GM12878 (cell line): ENCODE data around the gene FUT7. TPM values are rescaled to one million over a fixed set of nuclear protein-coding genes. Genes with fewer than 3 reads are reported as not detected.
A peak's percentile ranks its signal among the peaks of the same experiment; 100 is the strongest.

Experiments
- ATAC-seq: fragments of 200-7000 bp; cut with Tn5 transposase; 3 replicates; pipeline ENCODE4 v1.9.1; 2020; ENCODE audit warnings: mild to moderate bottlenecking, moderate library complexity
- BruUV-seq: library from RNA; stranded (reverse); fragments of 400-500 nt; replicated peaks from 2 replicates; lab custom pipeline; 2021; lab: Mats Ljungman, UMichigan
- CTCF ChIA-PET: fragments of 300-600 bp; sonication (Branson Sonifier 250); formaldehyde crosslinking; extraction: SDS; loops from one replicate; lab custom pipeline; 2021; ENCODE audit warnings: inconsistent platforms; lab: Yijun Ruan, JAX
- POLR2A ChIA-PET: fragments of 350-600 bp; formaldehyde crosslinking; extraction: SDS; loops from one replicate; lab custom pipeline; 2021; ENCODE audit warnings: inconsistent platforms; lab: Charles Lee
- RAD21 ChIA-PET: fragments of 300-600 bp; sonication (Branson Sonifier 250); formaldehyde crosslinking; loops from one replicate; lab custom pipeline; 2023; ENCODE audit warnings: antibody characterized with exemption; ENCODE audit not compliant: unreplicated experiment; lab: Charles Lee
- SMC1A ChIA-PET: fragments of 300-600 bp; sonication (Branson Sonifier 250); formaldehyde crosslinking; loops from one replicate; lab custom pipeline; 2023; ENCODE audit not compliant: unreplicated experiment, uncharacterized antibody; lab: Charles Lee
- DNase-seq: peaks from one replicate; pipeline ENCODE4 v3.0.0-alpha.2; 2011; ENCODE audit warnings: low read depth, low spot score
- FAIRE-seq: peaks from 3 replicates; lab custom pipeline; 2011; peaks lifted over from hg19 to GRCh38; lab: Jason Lieb, UNC
- H2AFZ ChIP-seq: 2 replicates; pipeline ENCODE4 v1.6.0; 2011; ENCODE audit warnings: low read depth, low read length, control low read depth; ENCODE audit not compliant: control insufficient read depth
- H3K27ac ChIP-seq: 2 replicates; pipeline ENCODE4 v1.5.1; 2011; ENCODE audit warnings: control low read depth; ENCODE audit not compliant: control insufficient read depth, insufficient read depth
- H3K27me3 ChIP-seq, 2 experiments: replicated peaks in 1 of 2; 2 replicates each; pipeline versions ENCODE4 v1.6.0 to v1.6.1; 2011; ENCODE audit warnings: low read length in 1 of 2; ENCODE audit not compliant: control insufficient read depth in 2 of 2, insufficient read depth in 2 of 2
- H3K36me3 ChIP-seq, 2 experiments: 2 replicates each; pipeline ENCODE4 v1.5.1; 2011; ENCODE audit warnings: low read length in 1 of 2; ENCODE audit not compliant: control insufficient read depth in 2 of 2, insufficient read depth in 2 of 2
- H3K4me1 ChIP-seq: 2 replicates; pipeline ENCODE4 v1.6.1; 2011; ENCODE audit warnings: mild to moderate bottlenecking, low read length, moderate library complexity, mixed read lengths; ENCODE audit not compliant: control insufficient read depth, insufficient read depth
- H3K4me2 ChIP-seq: 2 replicates; pipeline ENCODE4 v1.6.0; 2011; ENCODE audit warnings: control low read depth; ENCODE audit not compliant: control insufficient read depth, insufficient read depth
- H3K4me3 ChIP-seq: fragments of 200-600 bp; sonication (generic); 2 replicates; pipeline ENCODE4 v1.5.1; 2016
- H3K79me2 ChIP-seq: 2 replicates; pipeline ENCODE4 v1.6.0; 2011; ENCODE audit warnings: low read length; ENCODE audit not compliant: control insufficient read depth, insufficient read depth
- H3K9ac ChIP-seq: 2 replicates; pipeline ENCODE4 v1.8.0; 2011; ENCODE audit warnings: low read length, control low read depth, mixed read lengths; ENCODE audit not compliant: control insufficient read depth, insufficient read depth
- H3K9me3 ChIP-seq: replicated peaks from 3 replicates; pipeline ENCODE4 v1.5.1; 2011; ENCODE audit warnings: mild to moderate bottlenecking, low read length; ENCODE audit not compliant: control insufficient read depth, insufficient read depth
- H4K20me1 ChIP-seq: 2 replicates; pipeline ENCODE4 v1.6.0; 2011; ENCODE audit not compliant: control insufficient read depth, insufficient read depth
- ATF7 ChIP-seq: fragments of 450-650 bp; IDR thresholded peaks from 2 replicates; pipeline ENCODE4 v1.6.1; 2016; ENCODE audit warnings: low read depth, mild to moderate bottlenecking
- BCL3 ChIP-seq: IDR thresholded peaks from 2 replicates; pipeline ENCODE4 v1.6.1; 2011; ENCODE audit warnings: borderline replicate concordance, low read depth, mild to moderate bottlenecking, moderate library complexity, low read length; ENCODE audit not compliant: insufficient read depth, poor library complexity, severe bottlenecking
- ETV6 ChIP-seq, 2 experiments: fragments of 450-650 bp in 1 of 2; IDR thresholded peaks in 1 of 2; conservative IDR thresholded peaks in 1 of 2; 2 replicates each; pipeline ENCODE4 v1.6.1; 2014; ENCODE audit warnings: antibody characterized with exemption in 1 of 2, borderline replicate concordance in 1 of 2, low read depth in 1 of 2, mild to moderate bottlenecking in 1 of 2, moderate library complexity in 1 of 2
- GATAD2B ChIP-seq: fragments of 450-650 bp; conservative IDR thresholded peaks from 2 replicates; pipeline ENCODE4 v1.6.1; 2017; ENCODE audit warnings: low read depth, mild to moderate bottlenecking, moderate library complexity
- MTA3 ChIP-seq: IDR thresholded peaks from 2 replicates; pipeline ENCODE4 v1.6.1; 2012; ENCODE audit warnings: low read length, inconsistent platforms, borderline replicate concordance
- MXI1 ChIP-seq: fragments of 150-350 bp; IDR thresholded peaks from 2 replicates; pipeline ENCODE4 v1.6.1; 2011; ENCODE audit warnings: low read depth, mild to moderate bottlenecking, inconsistent platforms, low read length, improper control_type of control experiment
- MYC ChIP-seq: IDR thresholded peaks from 2 replicates; pipeline ENCODE4 v1.6.1; 2011; ENCODE audit warnings: mild to moderate bottlenecking, low read length, moderate library complexity, inconsistent platforms; ENCODE audit not compliant: insufficient read depth, insufficient replicate concordance, insufficient read length, severe bottlenecking
- NFXL1 ChIP-seq: fragments of 450-650 bp; IDR thresholded peaks from 2 replicates; pipeline ENCODE4 v1.6.1; 2017; ENCODE audit warnings: antibody characterized with exemption, mild to moderate bottlenecking, borderline replicate concordance
- SMC3 ChIP-seq: IDR thresholded peaks from 2 replicates; pipeline ENCODE4 v1.6.1; 2011; ENCODE audit warnings: low read length, improper control_type of control experiment, borderline replicate concordance
- SP1 ChIP-seq: IDR thresholded peaks from one replicate; pipeline ENCODE4 v1.6.1; 2011; ENCODE audit warnings: low read depth, low read length
- USF2 ChIP-seq: IDR thresholded peaks from 2 replicates; pipeline ENCODE4 v1.6.1; 2011; ENCODE audit warnings: low read depth, low read length, improper control_type of control experiment, borderline replicate concordance
- ZNF217 ChIP-seq: fragments of 450-650 bp; IDR thresholded peaks from 2 replicates; pipeline ENCODE4 v1.6.1; 2017; ENCODE audit warnings: antibody characterized with exemption, mild to moderate bottlenecking
- ZSCAN29 ChIP-seq: fragments of 450-650 bp; IDR thresholded peaks from 2 replicates; pipeline ENCODE4 v1.6.1; 2017; ENCODE audit warnings: mild to moderate bottlenecking, moderate library complexity
- WGBS: methylation state at CpG from one replicate; pipeline ENCODE4 v1.1.6; 2016; ENCODE audit warnings: low lambda C conversion rate; ENCODE audit not compliant: insufficient replicate concordance, insufficient coverage; ENCODE audit errors: missing lambda C conversion rate; 5-methylcytosine and 5-hydroxymethylcytosine counted together
- in situ Hi-C: fragments of 300-500 bp; cut with MboI; formaldehyde crosslinking; loops from 9 replicates; pipeline ENCODE4 v1.14.3; 2018; ENCODE audit warnings: mixed read lengths
- intact Hi-C: fragments of 100-400 bp; cut with micrococcal nuclease; formaldehyde crosslinking; loops from one replicate; pipeline ENCODE4 v1.14.2; 2022; ENCODE audit not compliant: unreplicated experiment
- polyA plus RNA-seq, 11 experiments: library from polyadenylated mRNA; depleted of rRNA in 4 of 11; unstranded in 6 of 11; stranded (reverse) in 5 of 11; fragments of >200 nt; fragmentation: Nextera tagmentation in 4 of 11; fragmentation: Illumina TruSeq in 1 of 11; extraction: Ambion mirVana in 4 of 11; extraction: Trizol in 1 of 11; gene quantifications; 1 replicate in 1 of 11; 2 replicates in 10 of 11; pipeline versions ENCODE4 v1.2.1 to v1.2.3, GENCODE V29; 2011 to 2016; ENCODE audit warnings: inconsistent platforms in 2 of 11, missing spikeins in 2 of 11, low read depth in 1 of 11
- total RNA-seq, 4 experiments: library from RNA; depleted of rRNA in 3 of 4; stranded (reverse); fragments of >200 nt in 3 of 4; fragmentation: Illumina TruSeq in 1 of 4; extraction: Trizol in 1 of 4; gene quantifications; 2 replicates each; pipeline versions ENCODE4 v1.2.1 to v1.2.3, GENCODE V29; 2013 to 2021

FUT7 gene
- total and polyA plus RNA-seq, 10 of the 15 experiments (the other 5 are each of a cell fraction or from before 2014, with no cell fraction given): 0.04 to 0.62 (median 0.20) TPM; not detected in 2

- TF ChIP-seq GATAD2B: 0 out of 2 replicates have a peak, but pooled peaks have one; percentile 48
- no peak for TF ChIP-seq ATF7
Measured at GRCh38 chr9:137077758-137078693, 46.1 kb upstream of the FUT7 start (continued).

GRCh38 chr9:137077010-137077747, 45.3 kb upstream of the FUT7 start, which contains the start of gene UAP1L1:
Gene UAP1L1, plus strand, starts transcription at chr9:137077517. Its CDS starts 16 bp downstream, at chr9:137077533.
- ATAC-seq (peak; percentile 85), DNase-seq (no peak), FAIRE-seq (no peak)
- peak within 1 kb of the TSS; percentile 57 for H3K27ac ChIP-seq
- H3K27me3 ChIP-seq: no peaks in the 10 kb centered on the region
- peaks cover 8% of the 10 kb centered on the region for H3K79me2 ChIP-seq
- H3K9ac ChIP-seq: peak within 1 kb of the TSS; percentile 68
- no peaks in the 10 kb centered on the region for H3K9me3 ChIP-seq
- H4K20me1 ChIP-seq: no peaks in the 10 kb centered on the region; the same call in 1 of the 2 replicates
- intact Hi-C loops (no loop called here), in situ Hi-C loops (no loop called here)
- peaks cover 18% of the 10 kb centered on the region for H3K4me1 ChIP-seq
- peak within 1 kb of the TSS; percentile 72 for H3K4me2 ChIP-seq
- peak within 1 kb of the TSS; percentile 80 for H3K4me3 ChIP-seq
- BruUV-seq: no TSS peak
- H2AFZ ChIP-seq: peak within 1 kb of the TSS; percentile 79
- ChIA-PET POLR2A (interaction anchor here (0.5 to 1.8 kb wide), 7 partner anchors 9 to 376 kb away, joined by 3 to 11 read pairs (median 4); partner anchors contain the start of genes MAN1B1 and TUBB4B), CTCF (interaction anchor here (1.1 to 1.7 kb wide), 5 partner anchors 9 to 234 kb away, joined by 3 to 11 read pairs (median 5); partner anchors contain the start of genes AJM1 and MAN1B1), SMC1A (interaction anchor here (0.8 to 2.1 kb wide), 3 partner anchors 9 to 38 kb away, joined by 3 to 11 read pairs (median 4); partner anchors contain the start of gene MAN1B1), RAD21 (interaction anchor here (0.5 to 1.6 kb wide), 7 partner anchors 9 to 147 kb away, joined by 3 to 9 read pairs (median 4); partner anchors contain the start of gene MAN1B1)
- H3K36me3 ChIP-seq: peaks cover 0 to 5% of the 10 kb centered on the region in 2 experiments; a peak in 3 of 4 replicates
- 1% methylated on average over 51 of the region's 87 CpGs for WGBS
- TF ChIP-seq NFXL1 (no peak), SP1 (peak; percentile 45), MXI1 (peak; percentile 72), ETV6 (conservative IDR thresholded peaks at IDR 0.05 in 1 of 2, IDR thresholded peaks at IDR 0.05 in 1 of 2; ENCODE audit: borderline replicate concordance in 1 of 2, low read depth in 1 of 2) (no peak), SMC3 (no peak), USF2 (peak; percentile 15), MYC (peak; percentile 43), ZNF217 (0 out of 2 replicates have a peak, but pooled peaks have one; percentile 42), BCL3 (no peak), ZSCAN29 (peak; percentile 72), MTA3 (no peak)
